ENCODE results near the gene ALOX5AP.
A peak's percentile ranks its signal among the peaks of the same experiment; 100 is the strongest.

ALOX5AP gene

GRCh38 chr13:30796631-30797601 lies 61.6 kb downstream of the ALOX5AP start:
- peak in 2 of 3 experiments; percentile 24 to 37 for DNase-seq (ENCODE audit: low read depth in 3 of 3)

DNA sequence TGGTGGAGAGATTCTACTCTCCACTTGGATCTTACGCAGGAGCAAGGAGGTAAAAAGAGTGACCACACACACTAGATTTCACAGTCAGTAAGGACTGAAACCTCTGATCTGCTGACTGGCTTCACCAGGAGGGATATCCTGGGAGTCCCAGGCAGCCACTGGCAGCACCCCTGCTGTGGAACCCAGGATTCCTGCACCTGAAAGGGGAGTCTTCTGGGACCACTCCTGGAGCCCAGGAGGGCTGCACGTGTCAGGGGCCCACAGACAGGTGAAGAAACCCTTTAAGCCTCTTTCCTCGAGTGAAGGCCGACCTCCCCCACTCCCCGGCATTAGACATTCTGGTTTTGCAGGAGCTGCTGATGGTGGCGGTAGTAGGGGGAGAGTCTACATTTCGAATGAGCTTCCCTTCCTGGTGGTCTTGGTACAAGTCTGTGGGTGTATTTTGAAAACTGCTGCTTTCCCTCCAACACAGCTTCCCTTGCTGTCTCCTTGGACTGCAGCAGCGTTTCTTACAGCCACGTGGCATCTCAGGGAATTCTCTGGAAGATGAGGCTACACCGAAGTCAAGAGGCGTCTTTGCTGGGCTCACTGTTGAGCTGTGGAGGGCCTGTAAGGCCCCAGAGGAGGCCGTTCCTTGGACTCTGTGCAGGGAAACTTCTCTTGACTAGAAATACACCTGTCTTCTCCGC lies 62.6 kb downstream of the ALOX5AP start:
- DNase-seq (ENCODE audit: low read depth in 3 of 3), result no peak

DNA sequence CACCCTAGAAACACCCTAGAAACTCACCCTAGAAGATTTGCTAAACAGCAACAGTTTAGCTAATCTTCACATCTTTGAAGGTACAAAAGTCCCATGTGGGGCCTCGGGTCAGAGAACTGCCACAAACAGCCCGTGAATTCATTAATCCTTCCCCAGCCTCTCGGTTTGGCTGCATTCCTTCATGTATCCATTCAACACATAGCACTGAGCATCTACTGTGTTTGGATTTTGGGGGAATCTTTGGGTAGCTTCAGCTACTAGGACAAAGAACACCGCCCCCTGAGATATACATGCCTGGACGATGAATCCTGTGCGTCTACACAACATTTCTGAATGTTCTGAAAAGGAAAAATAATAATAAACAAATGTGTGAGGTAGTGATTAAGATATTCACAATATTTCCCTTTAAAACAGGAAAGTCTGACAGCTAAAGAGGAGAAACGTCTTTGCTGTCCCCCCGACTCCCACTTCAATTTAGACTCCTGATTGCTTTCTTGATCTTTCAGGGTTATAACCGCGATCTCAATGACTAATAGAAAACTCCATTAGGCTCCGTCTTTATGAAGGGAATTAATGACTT lies 63.5 kb downstream of the ALOX5AP start:
- DNase-seq (ENCODE audit: low read depth in 3 of 3), result no peak

DNA sequence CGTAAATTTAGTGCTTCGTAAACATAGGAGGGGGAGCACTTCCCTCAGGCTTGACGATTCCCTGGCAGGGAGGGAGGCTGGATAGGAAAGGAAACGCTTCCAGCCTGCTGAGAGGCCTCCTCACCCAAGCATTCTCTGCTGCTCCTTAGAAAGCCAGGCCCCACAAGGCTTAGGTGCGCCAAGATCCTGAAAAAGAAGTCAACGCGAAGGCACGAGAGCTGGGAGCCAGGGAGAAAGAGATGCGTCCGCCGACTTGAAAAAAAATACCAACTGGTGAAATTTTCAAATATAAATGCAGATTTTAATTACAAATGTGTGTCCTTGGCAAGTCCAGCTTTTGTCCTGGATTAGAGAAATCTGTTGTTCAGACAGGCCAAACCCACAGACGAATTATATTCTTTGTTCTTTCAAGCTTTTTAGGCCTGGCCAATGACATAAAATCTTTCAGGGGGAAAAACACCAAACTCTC lies 64.0 kb downstream of the ALOX5AP start:
- DNase-seq (ENCODE audit: low read depth in 3 of 3), result no peak

DNA sequence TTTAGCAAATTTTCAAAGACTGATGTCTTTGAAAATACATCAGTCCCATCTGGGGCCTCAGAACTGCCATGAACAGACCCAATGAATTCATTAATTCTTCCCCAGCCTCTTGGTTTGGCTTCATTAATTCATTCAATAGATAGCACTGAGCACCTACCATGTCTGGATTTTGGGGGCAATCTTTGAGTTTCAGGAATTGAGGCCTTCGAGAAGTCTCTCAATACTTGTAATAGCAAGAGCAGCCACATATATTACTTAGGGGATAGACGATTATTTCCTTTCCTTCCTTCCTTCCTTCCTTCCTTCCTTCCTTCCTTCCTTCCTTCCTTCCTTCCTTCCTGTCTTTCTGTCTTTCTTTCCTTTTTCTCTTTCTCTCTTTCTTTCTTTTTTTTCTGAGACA lies 64.8 kb downstream of the ALOX5AP start:
- no peak for DNase-seq (ENCODE audit: low read depth in 3 of 3)

DNA sequence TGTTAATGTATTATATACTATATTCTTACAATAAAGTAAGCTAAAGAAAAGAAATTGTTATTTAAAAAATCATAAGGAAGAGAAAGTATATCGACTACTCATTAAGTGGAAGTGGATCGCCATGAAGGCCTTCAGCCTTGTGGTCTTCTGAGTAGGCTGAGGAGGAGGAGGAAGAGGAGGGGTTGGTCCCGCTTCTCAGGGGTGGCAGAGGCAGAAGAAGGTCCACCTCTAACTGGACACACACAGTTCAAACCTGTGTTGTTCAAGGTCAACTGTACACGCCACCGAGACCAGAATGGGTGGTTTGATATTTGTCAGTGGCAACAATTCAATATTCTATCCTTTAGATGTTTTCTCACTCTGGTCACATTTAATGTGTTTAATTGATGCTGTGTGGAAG lies 67.2 kb downstream of the ALOX5AP start:
- DNase-seq (ENCODE audit: low read depth in 3 of 3), result no peak

DNA sequence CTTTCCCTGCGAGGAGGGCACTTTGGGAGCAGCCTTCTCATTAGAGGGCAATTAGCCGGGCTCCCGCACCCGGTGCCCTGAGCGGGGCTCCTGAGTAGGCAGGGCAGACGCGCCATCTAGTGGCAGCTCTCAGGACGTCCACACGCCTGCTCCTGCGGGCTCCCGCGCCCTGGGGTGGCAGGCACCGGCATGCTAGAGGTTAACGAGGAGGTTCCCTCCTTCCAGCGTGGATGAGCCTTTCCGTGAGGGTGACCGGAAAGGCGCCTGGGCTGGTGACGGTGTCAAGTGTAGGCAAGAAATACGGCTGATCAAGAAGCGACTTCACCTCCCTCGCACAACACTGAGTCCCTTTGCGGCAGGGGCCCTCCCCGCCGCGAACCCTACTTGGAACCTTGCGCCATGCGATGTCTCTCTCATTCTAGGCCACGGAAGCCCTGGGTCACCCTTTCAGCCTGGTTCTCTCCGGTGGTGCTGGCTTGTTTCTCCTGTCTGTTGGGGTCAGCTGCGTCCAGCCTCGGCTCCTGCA lies 67.7 kb downstream of the ALOX5AP start:
- peak; percentile 69 to 83 (median 75) for DNase-seq (ENCODE audit: low read depth in 3 of 3)

- DNase-seq (ENCODE audit: low read depth in 3 of 3), result no peak
Measured at GRCh38 chr13:30803749-30804148, 68.4 kb downstream of the ALOX5AP start.

DNA sequence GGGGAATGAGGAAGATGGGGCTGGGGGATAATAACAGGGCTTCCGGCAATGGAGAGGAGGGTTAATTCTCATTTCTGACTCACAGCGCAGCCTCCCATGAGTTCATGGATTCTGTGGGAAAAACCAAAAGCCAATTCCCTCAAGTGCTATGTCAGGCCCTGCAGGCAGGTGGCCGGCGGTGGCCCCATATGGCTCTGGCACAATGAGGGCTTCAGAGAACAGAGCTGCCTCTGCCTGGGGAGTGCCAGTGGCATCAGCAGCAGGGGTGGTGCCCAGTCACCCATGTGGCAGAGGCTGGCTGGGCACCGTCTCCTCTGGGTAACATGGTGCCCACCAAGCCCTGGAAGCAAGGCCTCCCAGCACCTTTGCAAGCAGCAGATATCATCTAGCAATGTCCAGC lies 69.1 kb downstream of the ALOX5AP start:
- DNase-seq (ENCODE audit: low read depth in 3 of 3), result no peak

- DNase-seq (ENCODE audit: low read depth in 3 of 3), result no peak
Measured at GRCh38 chr13:30805132-30805537, 69.8 kb downstream of the ALOX5AP start.

GRCh38 chr13:30805603-30806011 lies 70.3 kb downstream of the ALOX5AP start:
- no peak for DNase-seq (ENCODE audit: low read depth in 3 of 3)

- DNase-seq (ENCODE audit: low read depth in 3 of 3), result no peak
Measured at GRCh38 chr13:30806784-30807183, 71.4 kb downstream of the ALOX5AP start.

DNA sequence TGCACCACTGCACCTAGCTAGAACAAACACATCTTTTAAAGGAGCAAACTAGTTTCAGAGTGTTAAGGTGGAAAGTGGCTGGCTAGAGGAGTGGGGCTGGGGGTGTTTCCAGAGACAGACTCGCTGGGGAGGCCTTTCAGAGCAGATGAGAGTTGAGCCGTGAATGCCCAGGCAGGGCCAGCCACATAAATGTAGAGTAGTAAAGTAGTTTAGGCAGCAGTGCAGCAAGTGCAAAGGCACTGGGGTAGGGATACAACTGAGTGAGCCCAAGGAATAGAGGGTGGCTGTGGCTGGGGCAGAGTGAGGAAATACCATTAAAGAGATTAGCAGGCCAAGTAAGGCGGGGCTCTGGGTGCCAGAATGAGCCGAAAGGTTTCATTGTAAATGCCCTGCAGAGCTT lies 72.0 kb downstream of the ALOX5AP start:
- no peak for DNase-seq (ENCODE audit: low read depth in 3 of 3)

- no peak for DNase-seq (ENCODE audit: low read depth in 3 of 3)
Measured at GRCh38 chr13:30808600-30808999, 73.3 kb downstream of the ALOX5AP start.

GRCh38 chr13:30809787-30810186 lies 74.4 kb downstream of the ALOX5AP start:
- no peak for DNase-seq (ENCODE audit: low read depth in 3 of 3)

- DNase-seq (ENCODE audit: low read depth in 3 of 3), result no peak
Measured at GRCh38 chr13:30810261-30810701, 74.9 kb downstream of the ALOX5AP start.

- DNase-seq (ENCODE audit: low read depth in 3 of 3), result no peak
Measured at GRCh38 chr13:30810801-30811200, 75.5 kb downstream of the ALOX5AP start.

Data from stimulated activated CD4-positive, alpha-beta T cell treated with anti-CD3 and anti-CD28 coated beads, TNF-alpha, amount 100 ng/mL, for 24 hours (primary cell).